HG02943 (cell line): ENCODE data around the gene MRPL38.

Source experiments
- ATAC-seq: cut with Tn5 transposase; IDR thresholded peaks from one replicate; pipeline ENCODE4 v1.9.1; 2021; ENCODE audit warnings: mild to moderate bottlenecking, low read depth, moderate library complexity; ENCODE audit not compliant: unreplicated experiment

Gene MRPL38

DNA sequence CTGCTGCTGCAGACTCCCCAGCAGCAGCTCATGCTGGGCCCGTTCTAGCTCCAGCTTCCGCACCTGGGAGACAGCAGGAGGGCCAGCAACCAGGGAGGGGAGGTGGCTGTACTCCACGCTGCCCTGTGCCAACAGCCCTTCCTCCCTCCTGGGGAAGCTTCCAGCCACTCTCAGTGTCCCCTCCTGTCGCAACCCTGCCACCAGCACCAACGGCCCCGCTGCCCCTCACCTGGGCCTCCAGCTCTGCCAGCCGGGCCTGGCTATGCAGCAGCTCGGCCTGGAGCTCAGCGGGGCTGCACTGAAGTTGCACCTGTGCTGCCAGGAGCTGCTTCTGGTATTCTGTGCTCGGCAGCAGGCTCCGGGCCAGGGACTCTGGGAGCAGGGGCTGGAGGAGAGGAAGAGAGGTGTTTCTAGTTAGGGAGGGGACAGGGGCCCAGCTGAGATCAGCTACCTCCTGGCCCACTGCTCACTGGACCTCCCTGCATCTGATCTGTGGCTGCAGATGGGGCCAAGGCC is 15.4 kb upstream of the MRPL38 start:
- no peak for ATAC-seq

DNA sequence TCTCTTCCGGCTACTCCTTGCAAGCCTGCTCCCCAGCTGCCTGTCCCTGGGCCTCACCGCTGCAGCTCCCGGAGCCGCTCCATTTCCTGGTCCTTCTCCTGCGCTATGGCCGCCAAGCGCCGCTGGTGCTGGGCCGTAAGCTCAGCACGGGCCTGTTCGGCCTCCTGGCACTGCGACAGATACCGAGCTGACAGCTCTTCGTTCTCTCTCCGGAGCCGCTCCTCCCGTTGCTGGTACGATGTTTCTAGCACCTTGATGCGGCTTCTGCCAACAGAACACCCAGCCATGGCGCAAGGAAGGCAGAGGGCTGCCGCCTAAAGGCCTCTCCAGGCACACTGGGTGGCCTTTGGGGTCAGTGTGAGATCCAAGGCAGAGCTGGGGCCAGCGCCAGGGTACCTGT is 14.9 kb upstream of the MRPL38 start:
- ATAC-seq: no peak

DNA sequence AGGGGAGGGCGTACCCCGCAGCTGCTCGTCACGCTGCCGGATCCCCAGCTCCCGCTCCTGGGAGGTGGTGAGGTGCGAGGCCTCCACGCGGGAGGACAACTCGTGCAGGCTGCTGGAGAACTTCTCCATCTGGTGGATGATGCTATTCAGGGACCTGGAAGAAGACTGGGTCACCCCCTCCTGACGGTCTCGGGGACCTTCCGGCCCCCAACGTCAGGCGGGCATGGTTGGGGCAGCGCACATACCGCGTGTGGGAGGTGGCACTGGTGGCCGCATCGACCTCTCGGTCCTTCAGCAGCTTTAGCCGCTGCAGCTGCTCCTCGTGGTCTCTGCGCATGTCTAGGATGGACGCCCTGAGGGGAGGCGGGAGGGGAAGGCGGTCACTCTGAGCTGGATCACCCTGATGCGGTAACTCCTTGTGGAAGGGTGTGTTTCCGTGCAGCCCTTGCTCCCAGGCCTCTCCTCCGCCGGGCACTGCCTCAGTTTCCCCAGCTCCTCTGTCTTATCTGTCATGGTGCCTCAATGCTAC is 13.3 kb upstream of the MRPL38 start:
- ATAC-seq: no peak

DNA sequence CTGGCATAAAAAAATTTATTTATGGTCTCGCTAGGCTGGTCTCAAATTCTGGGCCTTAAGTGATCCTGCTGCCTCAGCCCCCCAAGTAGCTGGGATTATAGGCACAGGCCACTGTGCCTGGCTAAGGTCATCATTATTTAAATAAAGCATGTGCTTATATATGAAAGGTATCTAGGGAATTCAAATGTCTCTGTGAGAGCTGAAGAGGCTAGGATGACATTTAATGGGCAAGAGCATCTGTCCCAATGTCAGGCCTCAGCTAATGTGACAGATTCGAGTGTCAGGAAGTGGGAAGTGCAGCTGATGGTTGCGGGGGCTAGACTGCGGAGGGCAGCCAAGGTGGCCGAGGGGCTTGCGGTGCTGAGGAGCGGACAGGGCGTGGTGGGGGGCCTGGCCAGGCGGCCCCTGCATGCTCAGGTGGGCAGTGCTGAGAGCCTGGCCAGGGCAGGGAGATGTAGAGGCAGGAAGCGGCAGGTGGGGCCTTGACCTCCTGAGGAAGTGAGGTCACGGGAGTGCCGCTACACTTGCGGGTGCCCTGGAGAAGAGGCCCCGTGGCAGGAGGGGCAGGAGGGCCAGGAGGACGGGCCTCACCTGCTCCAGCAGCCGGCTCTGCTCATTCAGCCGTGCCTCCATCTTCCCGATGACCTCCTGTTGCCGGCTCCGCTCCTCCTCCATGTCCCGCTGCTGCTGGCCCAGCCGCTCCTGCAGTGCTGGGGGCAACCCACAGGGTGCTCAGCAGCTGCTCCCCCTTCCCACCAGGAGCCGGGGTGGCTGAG is 12.6 kb upstream of the MRPL38 start:
- ATAC-seq: no peak

DNA sequence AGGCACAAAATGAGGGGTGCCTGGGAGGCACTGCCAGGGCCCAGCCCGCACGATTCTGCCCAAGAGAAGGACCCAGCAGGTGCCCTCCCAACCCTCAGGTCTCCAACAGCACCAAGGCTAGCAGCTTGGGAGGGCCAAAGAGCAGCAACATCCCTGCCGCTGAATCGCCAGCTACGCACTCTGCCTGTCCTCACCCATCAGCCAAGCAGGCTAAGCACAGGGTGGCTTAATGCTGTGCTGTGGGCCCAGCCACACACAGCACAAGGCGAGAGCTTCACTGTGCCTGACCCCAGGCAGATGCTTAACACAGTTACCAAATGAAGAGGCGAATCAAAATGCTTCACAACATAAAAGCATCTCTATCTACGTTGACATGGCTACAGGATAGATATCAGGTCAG is 10.6 kb upstream of the MRPL38 start:
- no peak for ATAC-seq

DNA sequence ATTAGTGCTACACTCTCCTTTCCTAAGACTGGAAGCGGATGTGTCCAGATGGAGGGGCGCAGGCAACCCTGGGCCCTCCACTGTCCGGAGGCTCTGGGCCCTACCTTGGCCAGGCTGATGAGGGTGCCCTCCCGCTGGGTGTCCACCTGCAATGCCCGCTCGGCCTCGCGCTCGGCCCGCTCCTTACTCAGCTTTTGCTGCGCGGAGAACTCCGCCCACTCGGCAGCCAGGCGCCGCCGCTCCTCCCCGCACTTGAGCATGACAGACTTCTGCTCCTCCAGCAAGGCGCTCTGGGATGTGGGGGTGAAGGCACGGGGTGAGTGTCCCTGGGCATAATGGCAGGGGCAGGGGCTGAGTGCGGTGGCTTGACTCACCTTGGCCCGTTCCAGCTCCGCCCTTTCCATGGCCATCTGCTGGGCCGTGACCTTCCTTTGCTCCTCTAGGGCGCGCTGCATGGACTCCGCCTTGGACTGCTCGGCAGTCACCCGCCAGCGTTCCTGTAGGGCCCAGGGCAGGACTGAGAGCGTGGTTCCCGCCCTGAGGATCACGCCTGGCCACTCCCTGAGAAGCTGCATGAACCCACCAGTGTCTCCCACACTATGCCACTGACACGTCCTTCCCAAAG is 10.1 kb upstream of the MRPL38 start:
- ATAC-seq: no peak

DNA sequence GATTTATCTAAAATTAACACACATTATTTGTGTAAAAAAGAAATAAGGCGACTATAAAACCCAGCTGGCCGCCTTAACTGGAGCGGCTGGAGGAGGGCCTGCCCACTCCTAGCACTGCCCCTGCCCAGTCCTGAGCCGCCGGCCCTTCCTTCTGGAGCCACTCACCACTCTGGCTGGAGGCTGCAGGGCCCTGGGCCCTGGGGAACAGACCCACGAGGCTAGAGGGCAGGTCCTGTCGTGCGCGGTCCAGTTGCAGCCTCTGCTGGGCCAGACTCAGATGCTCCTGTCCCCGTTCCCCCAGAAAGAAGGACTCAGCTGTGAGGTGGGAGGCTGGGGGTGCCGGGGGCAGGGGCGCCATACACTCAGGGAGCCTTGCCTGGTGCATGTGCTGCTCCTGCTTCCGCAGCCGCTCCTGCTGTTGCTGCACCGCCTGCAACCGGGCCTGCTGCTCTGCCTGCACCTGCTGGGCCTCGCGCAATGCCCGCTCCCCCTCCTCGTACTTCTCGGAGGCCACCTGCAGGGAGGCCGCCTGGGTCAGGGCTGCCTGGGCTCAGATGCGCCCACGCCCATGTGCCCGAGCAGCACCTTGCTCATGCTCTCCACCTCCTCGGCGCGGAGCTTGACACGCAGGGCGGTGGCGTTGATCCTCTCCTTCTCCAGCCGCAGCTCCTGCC is 9.0 kb upstream of the MRPL38 start:
- ATAC-seq: no peak

DNA sequence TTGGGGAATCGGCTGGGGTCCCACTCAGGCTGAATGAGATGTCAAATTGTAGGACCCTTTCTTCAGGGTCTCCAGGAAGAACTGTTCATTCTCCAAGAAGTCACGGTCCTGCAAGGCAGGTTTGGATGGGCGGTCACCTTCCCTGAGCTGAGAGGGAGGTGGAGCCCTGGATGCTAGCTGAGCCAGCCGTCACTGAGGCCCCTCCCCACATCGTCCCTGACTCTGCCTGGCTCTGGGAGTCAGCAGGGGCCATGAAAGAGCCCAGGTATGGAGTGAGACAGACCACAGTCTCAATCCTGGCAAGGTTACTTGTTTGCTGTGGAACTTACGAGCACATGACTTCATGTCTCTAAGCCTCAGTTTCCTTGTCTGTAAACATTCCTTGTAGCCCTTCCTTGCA is 6.0 kb upstream of the MRPL38 start:
- ATAC-seq: no peak

DNA sequence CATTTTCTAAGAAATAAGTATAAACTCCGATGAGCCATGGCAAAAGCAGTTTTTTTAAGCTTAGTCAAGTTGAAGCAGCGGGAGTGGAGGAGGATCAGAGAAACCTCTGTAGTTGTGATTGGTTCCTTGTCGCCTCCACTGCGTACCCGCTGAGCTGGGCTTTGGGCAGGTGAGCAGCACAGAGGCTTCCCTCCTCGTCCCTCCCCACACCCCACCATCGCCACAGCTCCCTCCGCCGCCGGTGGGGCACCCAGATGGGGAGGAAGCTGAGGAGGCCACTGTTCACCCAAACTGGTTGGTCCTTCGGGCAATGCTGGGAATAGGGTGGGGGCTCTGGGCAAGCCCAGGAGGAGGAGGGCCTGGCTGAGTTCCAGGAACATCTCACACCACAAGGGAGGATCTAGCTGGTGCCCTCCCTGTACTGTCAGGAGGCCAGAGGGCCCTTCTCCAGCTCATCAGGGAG is 5.2 kb upstream of the MRPL38 start:
- ATAC-seq: no peak

DNA sequence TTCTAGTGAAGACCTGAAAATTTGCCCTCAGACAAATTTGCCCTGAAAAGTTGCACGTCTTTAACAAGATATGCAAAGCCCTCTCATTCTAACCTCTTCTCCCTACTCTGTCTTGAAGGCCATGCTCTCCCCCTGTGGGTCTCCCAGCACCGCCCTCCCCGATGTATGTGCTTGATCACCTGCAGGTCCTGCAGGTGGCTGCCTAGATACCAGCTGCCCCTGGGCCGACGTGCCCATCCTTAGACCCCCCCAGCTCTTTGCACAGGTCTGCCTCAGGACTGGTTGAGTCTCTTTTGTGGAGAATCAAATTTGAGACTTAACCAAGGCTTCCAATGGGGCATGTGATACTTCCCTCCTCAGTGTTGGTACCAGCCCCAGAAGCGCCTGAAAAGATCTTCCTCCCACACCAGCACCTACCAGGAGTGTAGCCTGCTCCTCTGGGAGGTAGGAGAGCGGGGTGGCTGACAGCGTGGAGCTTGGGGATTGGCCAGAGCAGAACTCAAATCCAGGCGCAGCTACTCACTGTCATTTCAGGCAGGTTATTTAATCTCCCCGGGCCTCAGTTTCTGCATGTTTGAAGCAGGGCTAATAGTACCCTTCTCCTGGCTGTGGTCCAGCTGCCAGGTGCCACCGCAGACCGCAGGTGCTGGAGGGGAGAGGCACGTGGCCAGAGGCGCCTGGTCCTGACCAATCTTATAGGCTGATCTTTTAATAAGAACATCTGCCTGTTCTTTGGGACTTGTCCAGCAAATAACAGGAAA is 4.5 kb upstream of the MRPL38 start:
- ATAC-seq: no peak

DNA sequence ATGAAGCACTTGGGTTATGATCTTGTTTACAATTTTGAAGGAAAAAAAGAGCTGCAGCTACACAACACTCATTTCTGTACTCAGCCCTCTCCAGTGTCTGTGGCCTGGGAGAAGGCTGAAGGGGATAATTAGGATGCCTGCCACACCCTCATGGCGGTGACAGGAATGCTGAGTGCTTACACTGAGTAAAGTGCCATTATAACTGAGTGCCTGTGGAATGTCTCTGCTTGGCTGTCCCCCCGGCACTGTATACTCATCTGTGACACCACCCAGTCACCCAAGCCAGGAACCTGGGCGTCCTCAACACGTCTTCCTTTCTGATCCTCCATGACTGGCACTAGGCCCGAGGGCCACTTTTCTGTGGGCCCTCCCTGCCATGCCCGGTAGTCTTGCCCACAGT is 3.5 kb upstream of the MRPL38 start:
- no peak for ATAC-seq

DNA sequence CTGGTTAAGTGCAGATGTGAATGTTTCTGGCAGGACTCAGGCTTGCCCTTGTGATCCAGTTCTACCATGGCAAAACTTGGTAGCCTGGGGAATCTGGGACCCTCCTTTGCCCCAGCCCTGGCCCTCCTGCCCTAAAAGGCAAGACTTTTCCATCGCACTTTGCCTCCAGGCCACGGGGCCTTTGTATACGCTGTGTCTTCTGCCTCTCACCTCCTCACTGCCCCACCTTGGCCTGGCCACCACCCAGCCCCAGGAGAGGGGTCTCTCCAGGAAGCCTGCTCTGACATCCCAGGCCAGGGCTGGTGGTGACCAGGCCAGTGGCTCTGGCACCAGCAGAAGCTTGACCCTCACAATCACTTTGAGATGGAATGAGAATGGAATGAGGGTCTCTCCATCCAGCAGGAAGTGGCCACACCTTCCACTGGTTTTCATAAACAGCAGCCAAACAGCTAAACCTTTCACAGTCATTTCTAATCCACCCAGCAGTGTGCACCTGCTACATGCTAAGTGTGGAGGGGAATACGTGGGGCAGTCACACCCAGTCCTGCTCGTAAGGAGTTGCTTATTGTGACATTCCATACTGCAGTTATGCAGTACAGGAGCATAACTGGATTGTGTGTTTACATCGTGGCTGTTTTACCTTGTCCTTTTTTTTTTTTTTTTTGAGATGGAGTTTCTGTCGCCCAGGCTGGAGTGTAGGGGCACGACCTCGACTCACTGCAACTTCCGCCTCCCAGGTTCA is 1.6 kb upstream of the MRPL38 start:
- ATAC-seq: no peak

DNA sequence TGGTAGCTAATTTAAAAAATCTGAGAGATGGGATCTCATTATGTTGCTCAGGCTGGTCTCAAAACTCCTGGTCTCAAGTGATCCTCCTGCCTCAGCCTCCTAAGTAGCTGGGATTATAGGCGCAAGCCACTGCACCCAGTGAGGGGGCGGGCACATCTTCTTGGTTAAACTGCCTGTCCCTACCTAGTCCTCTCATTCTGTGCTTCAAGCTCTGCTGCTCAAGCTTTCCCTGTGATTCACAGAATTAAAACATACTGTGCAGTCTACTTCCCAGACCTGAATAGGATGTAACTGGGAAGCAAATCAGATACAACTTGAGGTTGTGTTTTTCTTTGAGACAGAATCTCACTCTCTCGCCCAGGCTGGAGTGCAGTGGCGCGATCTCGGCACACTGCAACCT is 2.3 kb downstream of the MRPL38 start:
- ATAC-seq: no peak

DNA sequence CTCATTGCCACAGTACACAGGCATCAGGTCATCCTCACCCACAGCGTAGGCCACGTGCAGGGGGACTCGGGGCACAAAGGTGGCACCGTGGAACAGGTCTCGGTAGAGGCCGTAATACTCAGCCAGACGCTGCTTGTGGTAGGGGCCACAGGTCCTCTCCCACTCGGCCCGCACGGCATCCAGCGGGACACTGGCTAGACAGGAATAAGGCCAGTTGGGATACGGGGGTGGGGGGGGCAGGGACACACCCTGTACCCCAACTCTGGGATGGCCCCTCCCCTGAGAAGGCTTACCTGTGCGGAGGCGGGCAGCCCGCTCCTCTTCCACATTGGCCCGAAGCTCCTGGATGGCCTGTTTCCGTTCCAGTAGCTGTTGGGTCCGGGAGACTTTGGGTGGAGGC is 3.0 kb downstream of the MRPL38 start:
- ATAC-seq: no peak

DNA sequence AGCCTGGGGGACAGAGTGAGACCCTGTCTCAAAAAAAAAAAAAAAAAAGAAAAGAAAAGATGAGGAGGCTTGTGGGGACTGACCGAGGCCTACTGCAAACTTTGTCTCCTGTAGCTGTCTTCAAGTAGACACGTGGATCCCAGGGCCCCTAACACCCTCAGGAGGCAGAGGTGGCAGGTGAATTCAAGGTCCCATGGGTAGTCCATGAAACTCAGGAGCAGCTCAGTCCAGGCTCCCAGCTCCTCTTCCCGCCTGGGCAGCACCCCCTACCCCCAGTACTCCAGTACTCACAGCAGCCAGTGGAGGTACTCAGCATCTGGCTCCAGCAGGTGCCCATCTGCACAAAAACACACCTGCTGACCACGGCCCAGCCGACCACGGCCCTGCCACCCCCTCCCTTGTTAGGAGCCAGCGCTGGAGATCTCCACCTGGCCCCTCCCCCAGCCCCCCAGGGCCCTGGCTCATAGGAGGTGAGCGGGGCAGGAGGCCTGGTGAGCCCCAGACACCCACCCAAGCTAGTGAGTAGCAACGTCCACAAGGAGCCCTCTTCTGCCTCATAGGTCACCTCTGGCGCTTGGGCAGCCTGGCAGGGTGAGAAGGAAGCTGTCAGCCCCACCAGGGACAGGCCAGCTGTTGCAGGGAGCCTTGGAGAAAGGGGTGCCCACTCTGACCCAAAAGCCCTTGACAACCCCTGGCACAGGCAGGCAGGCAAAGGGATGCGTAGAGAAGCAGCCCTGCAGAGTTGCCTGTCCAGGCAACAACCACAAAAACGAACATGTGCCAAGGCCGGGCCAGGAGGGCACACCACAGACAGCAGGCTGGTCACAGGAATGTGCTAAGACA is 3.8 kb downstream of the MRPL38 start:
- no peak for ATAC-seq

DNA sequence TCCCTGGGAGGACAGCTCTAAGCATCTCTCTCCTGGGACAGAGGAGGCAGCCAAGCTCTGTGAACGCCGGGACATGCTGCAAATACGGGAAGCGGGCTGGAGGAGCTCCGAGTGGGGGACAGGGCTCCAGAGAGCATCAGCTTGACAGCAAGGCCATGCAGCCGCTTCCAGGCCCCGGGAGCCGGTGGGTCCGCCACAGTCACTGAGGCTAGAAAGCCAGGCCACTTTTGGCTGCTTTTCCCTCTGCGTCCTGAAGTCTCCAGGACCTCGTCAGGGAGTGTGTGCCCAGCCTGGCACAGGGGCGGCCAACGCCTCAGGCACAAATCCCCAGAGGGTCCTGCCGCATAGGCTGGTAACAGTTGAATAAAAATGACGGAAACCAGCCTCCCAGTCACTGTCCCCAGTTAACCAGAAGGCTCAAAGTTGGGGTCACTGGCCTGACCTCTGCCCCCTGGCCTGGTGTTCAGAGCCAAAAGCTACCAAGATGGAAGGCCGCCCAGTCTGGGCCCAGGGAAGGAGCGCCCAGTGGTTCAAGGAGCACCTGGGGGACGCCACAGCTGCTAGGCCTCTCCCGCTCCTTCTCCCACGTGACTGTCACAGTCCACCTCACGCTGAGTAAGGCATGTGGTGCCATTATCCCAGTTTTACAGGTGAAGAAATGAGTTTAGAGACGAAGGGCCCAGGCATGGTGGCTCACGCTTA is 4.8 kb downstream of the MRPL38 start:
- no peak for ATAC-seq

DNA sequence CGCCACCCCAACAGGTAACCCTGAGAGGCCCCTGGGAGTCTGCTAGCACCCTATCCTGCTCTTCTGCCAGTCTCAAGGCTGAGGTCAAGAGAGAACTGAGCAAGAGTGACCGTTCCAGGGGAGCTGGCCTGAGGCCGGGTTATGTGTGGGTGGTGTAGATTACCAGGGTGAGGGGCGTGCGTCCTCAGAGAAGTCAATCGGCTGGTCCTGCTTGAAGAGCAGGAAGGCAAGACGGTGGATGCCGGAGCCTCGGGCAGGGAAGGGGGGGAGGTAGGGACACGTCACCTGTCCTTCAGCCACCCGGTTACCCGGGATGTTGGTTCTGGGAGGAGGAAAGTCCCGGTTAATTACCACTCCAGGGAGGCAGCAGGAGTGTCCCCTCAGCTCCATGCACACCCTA is 5.3 kb downstream of the MRPL38 start:
- ATAC-seq: no peak

DNA sequence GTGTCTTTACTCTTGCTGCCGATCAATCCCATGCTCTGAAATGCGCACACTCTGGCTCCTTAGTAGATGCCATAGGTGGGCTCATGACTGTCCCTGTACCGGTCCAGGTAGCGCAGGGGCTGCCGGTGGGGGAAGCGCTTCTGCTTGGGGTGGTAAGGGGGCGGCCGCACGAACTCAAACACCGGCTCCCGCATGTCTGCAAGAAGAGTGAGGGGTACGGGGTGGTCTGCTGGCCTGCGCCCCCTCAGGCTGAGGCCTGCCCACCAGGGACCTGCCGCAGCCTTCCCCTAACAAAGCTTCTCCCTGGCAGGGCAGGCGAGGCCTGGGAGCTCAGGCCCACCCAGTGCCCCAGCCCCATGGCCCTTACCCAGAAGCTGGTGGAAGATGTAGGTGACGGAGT is 5.9 kb downstream of the MRPL38 start:
- no peak for ATAC-seq
